ENCODE results near the gene SMAD6.

DNA sequence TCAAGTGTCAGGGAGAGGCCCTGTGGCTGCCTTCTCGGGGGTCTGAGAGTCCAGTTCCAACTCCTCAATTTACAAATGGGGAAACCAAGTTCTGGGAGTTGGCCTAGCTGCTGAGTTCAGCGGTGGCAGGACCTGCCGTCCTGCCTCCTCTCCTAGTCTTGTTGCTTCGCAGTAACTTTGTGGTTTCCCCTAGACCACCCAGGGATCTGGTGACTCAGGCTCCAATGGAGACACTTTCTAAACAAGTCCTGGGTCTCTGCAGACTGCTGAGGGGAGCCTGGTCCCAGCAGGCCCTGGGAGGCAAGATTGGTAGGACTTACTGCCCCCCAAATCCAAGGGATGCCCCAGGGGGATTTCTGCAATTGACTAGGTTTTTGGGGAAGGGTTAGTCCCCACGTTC lies 83.6 kb downstream of the SMAD6 start:
- TF ChIP-seq, protein P1, sequence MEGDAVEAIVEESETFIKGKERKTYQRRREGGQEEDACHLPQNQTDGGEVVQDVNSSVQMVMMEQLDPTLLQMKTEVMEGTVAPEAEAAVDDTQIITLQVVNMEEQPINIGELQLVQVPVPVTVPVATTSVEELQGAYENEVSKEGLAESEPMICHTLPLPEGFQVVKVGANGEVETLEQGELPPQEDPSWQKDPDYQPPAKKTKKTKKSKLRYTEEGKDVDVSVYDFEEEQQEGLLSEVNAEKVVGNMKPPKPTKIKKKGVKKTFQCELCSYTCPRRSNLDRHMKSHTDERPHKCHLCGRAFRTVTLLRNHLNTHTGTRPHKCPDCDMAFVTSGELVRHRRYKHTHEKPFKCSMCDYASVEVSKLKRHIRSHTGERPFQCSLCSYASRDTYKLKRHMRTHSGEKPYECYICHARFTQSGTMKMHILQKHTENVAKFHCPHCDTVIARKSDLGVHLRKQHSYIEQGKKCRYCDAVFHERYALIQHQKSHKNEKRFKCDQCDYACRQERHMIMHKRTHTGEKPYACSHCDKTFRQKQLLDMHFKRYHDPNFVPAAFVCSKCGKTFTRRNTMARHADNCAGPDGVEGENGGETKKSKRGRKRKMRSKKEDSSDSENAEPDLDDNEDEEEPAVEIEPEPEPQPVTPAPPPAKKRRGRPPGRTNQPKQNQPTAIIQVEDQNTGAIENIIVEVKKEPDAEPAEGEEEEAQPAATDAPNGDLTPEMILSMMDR (conservative IDR thresholded peaks at IDR 0.05; ENCODE audit: low read depth, low read length): no peak
- TF ChIP-seq MXI1 (IDR thresholded peaks at IDR 0.05; ENCODE audit: borderline replicate concordance, low read depth, low read length) (no peak), SMC3 (IDR thresholded peaks at IDR 0.05; ENCODE audit: low read depth, low read length) (no peak; the same call in 1 of the 2 replicates), POLR2A (IDR thresholded peaks at IDR 0.05; ENCODE audit: low read depth, low read length) (no peak)
- TF ChIP-seq, protein P2, sequence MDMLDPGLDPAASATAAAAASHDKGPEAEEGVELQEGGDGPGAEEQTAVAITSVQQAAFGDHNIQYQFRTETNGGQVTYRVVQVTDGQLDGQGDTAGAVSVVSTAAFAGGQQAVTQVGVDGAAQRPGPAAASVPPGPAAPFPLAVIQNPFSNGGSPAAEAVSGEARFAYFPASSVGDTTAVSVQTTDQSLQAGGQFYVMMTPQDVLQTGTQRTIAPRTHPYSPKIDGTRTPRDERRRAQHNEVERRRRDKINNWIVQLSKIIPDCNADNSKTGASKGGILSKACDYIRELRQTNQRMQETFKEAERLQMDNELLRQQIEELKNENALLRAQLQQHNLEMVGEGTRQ (IDR thresholded peaks at IDR 0.05; ENCODE audit: low read depth, low read length): no peak

Data from IMR-90 (cell line).